Parathyroid adenoma (tissue), 2 donors: ENCODE results near the gene MAPK8IP1.
A peak's percentile ranks its signal among the peaks of the same experiment; 100 is the strongest.

Experiments used
- H2AFZ ChIP-seq: fragments of 300-600 bp; sonication (generic); one replicate; pipeline ENCODE4 v1.7.0; 2017; ENCODE audit warnings: antibody characterized with exemption, mild to moderate bottlenecking
- H3K27ac ChIP-seq: fragments of 300-600 bp; sonication (generic); one replicate; pipeline ENCODE4 v1.7.0; 2017
- H3K27me3 ChIP-seq: fragments of 300-600 bp; sonication (generic); one replicate; pipeline ENCODE4 v1.7.0; 2017; ENCODE audit warnings: low read length; ENCODE audit not compliant: control insufficient read depth, insufficient read depth
- H3K36me3 ChIP-seq: fragments of 300-600 bp; sonication (generic); one replicate; pipeline ENCODE4 v1.7.0; 2017; ENCODE audit warnings: low read length; ENCODE audit not compliant: control insufficient read depth, insufficient read depth
- H3K4me1 ChIP-seq: fragments of 300-600 bp; sonication (generic); one replicate; pipeline ENCODE4 v1.7.0; 2017; ENCODE audit warnings: control low read depth
- H3K4me2 ChIP-seq: fragments of 300-600 bp; sonication (generic); one replicate; pipeline ENCODE4 v1.7.0; 2017; ENCODE audit warnings: low read length
- H3K4me3 ChIP-seq: fragments of 300-600 bp; sonication (generic); one replicate; pipeline ENCODE4 v1.7.0; 2017; ENCODE audit warnings: low read depth, low read length
- H3K79me2 ChIP-seq: fragments of 300-600 bp; sonication (generic); one replicate; pipeline ENCODE4 v1.7.0; 2017; ENCODE audit warnings: control low read depth
- H3K9ac ChIP-seq: fragments of 300-600 bp; sonication (generic); one replicate; pipeline ENCODE4 v1.7.0; 2017; ENCODE audit warnings: mild to moderate bottlenecking
- H3K9me3 ChIP-seq: fragments of 300-600 bp; sonication (generic); one replicate; pipeline ENCODE4 v1.7.0; 2017; ENCODE audit warnings: low read length; ENCODE audit not compliant: control insufficient read depth
- CTCF ChIP-seq: fragments of 300-600 bp; sonication (generic); IDR thresholded peaks from one replicate; pipeline ENCODE4 v1.7.0; 2017; ENCODE audit warnings: antibody characterized with exemption, mild to moderate bottlenecking
- donor health status: primary hyperparathyroidism.

The MAPK8IP1 gene

DNA sequence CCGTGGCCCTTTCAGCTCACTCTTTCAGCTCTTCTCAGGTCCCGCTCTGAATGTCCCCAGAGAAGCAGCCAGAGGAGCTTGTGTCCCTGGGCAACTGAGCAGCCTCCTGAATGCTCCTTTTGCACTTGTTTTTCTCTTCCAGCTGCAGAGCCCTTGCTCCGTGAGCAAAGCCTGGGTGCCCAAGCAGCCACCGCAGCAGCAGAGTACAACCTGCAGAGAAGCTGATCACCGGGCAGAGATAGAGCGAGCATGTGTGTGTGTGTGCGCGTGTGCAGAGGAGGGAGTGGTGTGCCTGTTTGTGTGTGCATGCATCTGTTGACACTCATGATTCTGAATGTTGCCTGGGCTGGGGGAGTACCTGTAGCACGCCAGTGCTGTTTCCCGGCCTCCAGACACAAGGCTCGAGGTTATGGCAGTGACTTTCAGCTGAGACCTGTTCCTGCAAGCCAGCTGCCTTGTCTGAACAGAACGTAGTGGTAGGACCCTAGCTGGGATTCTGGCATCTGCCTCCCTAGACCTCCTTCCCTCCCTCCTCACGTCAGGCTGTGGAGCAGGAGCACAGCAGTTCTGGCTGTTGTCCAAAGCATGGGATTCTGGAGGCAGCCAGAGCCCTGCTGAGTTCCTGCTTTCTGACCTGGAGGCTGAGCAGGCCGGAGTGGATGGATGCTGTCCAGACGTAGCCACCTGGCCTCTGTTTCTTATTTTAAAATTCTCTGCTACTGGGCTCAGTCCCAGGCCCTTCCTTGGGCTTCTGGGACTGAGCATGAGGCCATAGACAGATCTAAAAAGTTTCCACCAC lies 4.5 kb upstream of the MAPK8IP1 start:
- no peak overlapping the region for H3K27ac ChIP-seq
- no peaks in the 10 kb centered on the region for H3K79me2 ChIP-seq
- H3K9me3 ChIP-seq = no peaks in the 10 kb centered on the region
- no peak for TF ChIP-seq CTCF
- no peaks in the 10 kb centered on the region for H3K4me1 ChIP-seq
- H3K27me3 ChIP-seq = no peaks in the 10 kb centered on the region
- no peak overlapping the region for H3K9ac ChIP-seq
- H3K4me2 ChIP-seq = no peak overlapping the region
- H3K4me3 ChIP-seq = no peak overlapping the region
- no peaks in the 10 kb centered on the region for H3K36me3 ChIP-seq
- H2AFZ ChIP-seq = no peak overlapping the region

DNA sequence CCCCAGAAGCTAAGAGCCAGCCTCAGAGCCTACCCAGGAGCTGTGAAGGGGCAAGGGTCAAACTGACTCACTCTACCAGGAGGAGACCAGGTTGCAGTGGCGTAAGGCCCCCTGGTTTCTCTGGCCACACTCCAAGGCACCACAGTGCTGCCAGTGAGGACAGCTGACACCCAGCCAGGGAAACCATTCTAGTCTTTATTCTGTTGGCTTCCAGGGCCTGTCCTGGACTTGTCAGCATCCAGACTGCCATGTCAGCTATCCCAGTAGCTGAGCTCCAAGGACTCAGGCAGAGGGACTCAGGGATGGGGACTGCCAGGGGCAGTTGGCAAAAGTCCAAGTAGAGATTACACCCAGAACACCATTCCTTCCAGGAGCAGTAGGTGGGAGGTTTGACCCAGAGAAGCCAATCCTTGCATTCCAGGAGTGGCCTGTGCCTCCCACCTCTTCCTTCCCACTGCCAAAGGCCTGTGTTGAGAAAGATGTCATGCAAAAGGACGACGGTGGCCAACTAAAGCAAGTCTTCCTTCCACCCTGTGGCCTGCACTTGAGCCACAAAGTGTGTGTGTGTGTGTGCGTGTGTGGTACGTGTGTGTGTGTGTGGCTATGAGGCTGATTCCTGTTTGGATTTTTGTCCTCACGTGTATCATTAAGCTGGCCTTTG lies 3.6 kb upstream of the MAPK8IP1 start:
- no peaks in the 10 kb centered on the region for H3K36me3 ChIP-seq

DNA sequence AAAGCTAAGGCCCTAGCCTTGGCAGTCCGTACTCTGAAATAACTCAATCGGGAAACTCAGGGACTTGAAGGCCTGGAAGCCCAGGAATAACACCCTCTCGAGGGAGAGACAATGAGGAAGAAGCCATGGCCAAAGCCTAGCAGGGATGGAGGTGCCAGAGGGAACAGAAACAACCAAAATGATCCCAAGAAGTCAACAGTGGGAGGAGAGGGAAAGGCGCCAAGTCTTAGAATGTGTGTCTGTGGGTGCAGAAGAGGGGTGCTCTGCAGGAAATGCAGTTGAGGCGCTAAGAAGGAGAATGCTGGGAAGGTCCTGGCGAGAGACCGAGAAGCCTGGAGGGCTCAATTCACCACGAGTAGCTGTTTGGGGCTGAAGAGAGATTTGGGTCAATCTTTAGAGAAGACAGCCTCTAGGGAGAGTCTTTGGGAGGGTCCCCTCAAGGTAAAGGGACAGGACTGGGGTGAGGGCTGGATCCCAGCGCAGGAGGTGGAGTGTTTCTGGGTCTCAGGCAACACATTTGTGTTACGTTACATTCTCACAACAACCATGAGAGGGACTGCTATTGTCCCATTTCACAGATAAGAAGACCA lies 760 bp upstream of the MAPK8IP1 start:
- Histone ChIP-seq H3K9me3 (no peaks in the 10 kb centered on the region), H3K4me3 (no peak overlapping the region)

More for the DNA sequence above, 3.6 kb upstream of the MAPK8IP1 start:
- H3K4me2 ChIP-seq = no peak overlapping the region
- TF ChIP-seq CTCF = no peak
- H2AFZ ChIP-seq = no peak overlapping the region
- H3K79me2 ChIP-seq = peaks cover 4% of the 10 kb centered on the region
- no peak overlapping the region for H3K27ac ChIP-seq
- H3K27me3 ChIP-seq = no peaks in the 10 kb centered on the region
- no peaks in the 10 kb centered on the region for H3K4me1 ChIP-seq
- H3K9me3 ChIP-seq = no peaks in the 10 kb centered on the region
- H3K4me3 ChIP-seq = no peak overlapping the region
- no peak overlapping the region for H3K9ac ChIP-seq

DNA sequence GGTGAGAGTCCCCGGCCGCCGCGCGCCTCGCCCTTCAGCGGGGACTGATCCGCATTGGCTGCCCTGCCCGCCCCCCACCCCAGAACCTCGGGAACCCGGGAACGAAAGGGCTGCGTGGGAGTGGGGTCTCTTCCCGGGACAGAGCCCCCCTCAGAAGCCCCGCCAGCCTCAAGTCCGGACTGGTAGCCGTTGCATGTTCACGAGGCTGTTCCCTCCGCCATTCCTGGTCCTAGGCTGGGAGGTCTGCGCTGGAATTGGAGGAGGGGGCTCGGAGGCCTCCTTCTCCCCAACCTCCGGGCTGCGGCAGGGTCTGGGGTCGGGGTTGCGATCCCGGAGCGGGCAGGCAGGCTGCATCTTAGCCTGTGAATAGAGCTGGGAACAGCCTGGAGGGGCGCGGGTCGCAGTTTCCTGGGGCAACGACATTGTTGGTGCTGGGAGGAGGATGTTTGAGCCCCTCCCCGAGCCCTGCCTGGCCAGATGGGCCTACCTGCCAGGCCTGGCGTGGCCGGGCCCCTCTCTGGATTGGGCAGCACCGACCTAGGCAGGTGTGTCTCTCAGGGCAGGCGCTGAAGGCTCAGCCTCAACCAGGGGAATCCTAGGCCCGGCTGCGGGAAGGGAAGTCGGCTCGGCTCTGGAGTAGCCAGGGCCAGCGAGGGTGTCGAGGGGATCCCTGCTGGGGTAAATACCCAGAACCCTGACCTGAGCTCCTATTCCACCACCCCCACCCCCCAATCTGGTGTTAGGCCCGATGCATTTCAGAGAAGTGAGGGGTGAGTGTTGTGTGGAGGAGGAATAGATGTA lies 670 bp downstream of the MAPK8IP1 start:
- H3K9me3 ChIP-seq = no peaks in the 10 kb centered on the region
- peak overlapping the region; percentile 61 for H3K9ac ChIP-seq
- no peaks in the 10 kb centered on the region for H3K4me1 ChIP-seq
- peak overlapping the region; percentile 55 for H3K4me2 ChIP-seq
- H3K36me3 ChIP-seq = no peaks in the 10 kb centered on the region
- H2AFZ ChIP-seq = peak overlapping the region; percentile 66
- H3K79me2 ChIP-seq = peaks cover 5% of the 10 kb centered on the region
- no peaks in the 10 kb centered on the region for H3K27me3 ChIP-seq
- peak overlapping the region; percentile 44 for H3K27ac ChIP-seq
- H3K4me3 ChIP-seq = no peak overlapping the region
- TF ChIP-seq CTCF = no peak

More for the DNA sequence above, 760 bp upstream of the MAPK8IP1 start:
- Histone ChIP-seq H3K27me3 (no peaks in the 10 kb centered on the region), H2AFZ (no peak overlapping the region), H3K79me2 (peaks cover 5% of the 10 kb centered on the region), H3K36me3 (no peaks in the 10 kb centered on the region), H3K4me1 (no peaks in the 10 kb centered on the region), H3K27ac (peak overlapping the region; percentile 51), H3K9ac (no peak overlapping the region), H3K4me2 (no peak overlapping the region)
- TF ChIP-seq CTCF = no peak
